Hematopoietic multipotent progenitor cell treated with erythropoietin and hydrocortisone succinate and interleukin-3 and kit ligand, for 15 days (in vitro differentiated cells): ENCODE results near the gene DYNLT4.
"Not testable (repeated sequence)": the region's sequence is repeated elsewhere in the genome, so short reads cannot be mapped to it uniquely, and the experiment has no call there.

ENCODE experiments used
- DNase-seq: peaks from one replicate; pipeline ENCODE4 v3.0.0-alpha.2; 2015; ENCODE audit warnings: low spot score

Gene DYNLT4

GRCh38 chr1:44788120-44788860 lies 18.9 kb downstream of the DYNLT4 start, which contains the start of gene BEST4:
Gene BEST4, minus strand, starts transcription at chr1:44788170. Its CDS starts 465 bp downstream, at chr1:44787705.
- peak; percentile 2 for DNase-seq

- no peak for DNase-seq
These were observed 19.6 kb downstream of the DYNLT4 start for GRCh38 chr1:44787506-44787905.

- no peak for DNase-seq
These were observed 20.2 kb downstream of the DYNLT4 start for GRCh38 chr1:44786841-44787426.

GRCh38 chr1:44786138-44786840 lies 20.9 kb downstream of the DYNLT4 start:
- peak; percentile 72 for DNase-seq

- no peak for DNase-seq
These were observed 21.5 kb downstream of the DYNLT4 start for GRCh38 chr1:44785501-44786137.

DNA sequence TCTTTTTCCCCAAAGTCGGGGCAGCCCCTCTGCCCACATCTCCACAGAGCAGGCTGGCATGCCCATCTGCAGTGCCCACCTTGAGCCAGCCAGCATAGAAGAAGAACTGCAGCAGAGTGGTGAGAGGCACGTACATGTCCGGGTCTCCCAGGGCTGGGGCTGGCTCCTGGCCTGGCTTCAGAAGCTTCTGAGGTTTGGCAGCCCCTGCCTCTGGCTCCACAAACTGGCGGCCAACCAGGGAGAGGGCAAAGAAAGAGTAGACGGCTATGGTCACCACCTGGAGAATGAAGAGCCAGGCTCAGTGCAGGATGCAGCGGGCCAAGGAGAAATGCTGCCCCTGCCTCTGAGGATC lies 22.1 kb downstream of the DYNLT4 start:
- DNase-seq: no peak

- DNase-seq: no peak
These were observed 22.8 kb downstream of the DYNLT4 start for GRCh38 chr1:44784094-44785028.

GRCh38 chr1:44783697-44784093 lies 23.5 kb downstream of the DYNLT4 start:
- no peak for DNase-seq

DNA sequence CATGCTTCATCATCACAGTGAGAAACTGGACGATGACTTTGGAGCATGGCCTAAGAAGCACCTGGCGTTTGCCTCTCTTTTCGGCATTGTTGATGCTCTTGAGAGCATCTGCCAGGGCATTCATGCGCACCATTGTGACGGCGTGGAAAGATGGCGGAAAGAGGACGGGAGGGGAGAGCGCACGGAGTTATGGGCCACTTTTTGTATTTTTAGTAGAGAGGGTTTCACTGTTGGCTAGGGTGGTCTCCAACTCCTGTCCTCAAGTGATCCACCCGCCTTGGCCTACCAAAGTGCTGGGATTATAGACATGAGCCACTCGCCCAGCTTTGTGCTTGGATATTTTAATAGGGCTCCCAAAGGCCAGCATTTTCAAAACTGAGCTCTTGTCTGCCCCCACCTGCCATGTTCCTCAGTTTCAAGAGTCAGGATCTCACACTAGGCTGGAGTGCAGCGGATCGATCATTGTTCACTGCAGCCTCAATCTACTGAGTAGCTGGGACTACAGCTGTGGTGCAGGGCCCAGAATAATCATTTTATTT lies 26.5 kb downstream of the DYNLT4 start:
- no peak for DNase-seq

- DNase-seq: no peak
These were observed 28.2 kb downstream of the DYNLT4 start for GRCh38 chr1:44778705-44779576.

DNA sequence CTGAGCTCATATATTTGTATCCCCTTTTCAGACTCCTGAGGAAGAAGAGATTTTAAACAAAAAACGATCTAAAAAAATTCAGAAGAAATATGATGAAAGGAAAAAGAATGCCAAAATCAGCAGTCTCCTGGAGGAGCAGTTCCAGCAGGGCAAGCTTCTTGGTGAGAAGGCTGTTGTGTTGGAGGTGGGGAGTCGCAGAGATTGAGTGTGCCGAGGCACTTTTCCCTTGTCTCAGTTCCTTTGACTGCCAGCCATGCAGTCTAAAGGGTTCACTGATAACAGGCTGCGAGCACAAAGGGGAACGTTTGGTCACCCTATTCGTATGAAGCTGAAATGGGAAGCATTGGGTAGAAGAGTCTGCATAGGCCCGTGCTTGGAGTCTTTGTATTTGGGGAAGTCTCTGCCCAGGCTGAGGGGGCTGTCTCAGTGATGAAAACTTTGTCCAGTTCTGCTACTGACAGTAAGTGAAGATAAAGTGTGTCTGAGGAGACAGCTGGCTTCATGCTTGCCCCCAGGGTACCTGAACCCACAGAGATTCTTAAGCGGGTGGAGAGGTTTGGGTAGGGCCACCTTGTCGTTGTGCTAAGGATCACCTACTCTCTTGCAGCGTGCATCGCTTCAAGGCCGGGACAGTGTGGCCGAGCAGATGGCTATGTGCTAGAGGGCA lies 29.0 kb downstream of the DYNLT4 start:
- DNase-seq: no peak

DNA sequence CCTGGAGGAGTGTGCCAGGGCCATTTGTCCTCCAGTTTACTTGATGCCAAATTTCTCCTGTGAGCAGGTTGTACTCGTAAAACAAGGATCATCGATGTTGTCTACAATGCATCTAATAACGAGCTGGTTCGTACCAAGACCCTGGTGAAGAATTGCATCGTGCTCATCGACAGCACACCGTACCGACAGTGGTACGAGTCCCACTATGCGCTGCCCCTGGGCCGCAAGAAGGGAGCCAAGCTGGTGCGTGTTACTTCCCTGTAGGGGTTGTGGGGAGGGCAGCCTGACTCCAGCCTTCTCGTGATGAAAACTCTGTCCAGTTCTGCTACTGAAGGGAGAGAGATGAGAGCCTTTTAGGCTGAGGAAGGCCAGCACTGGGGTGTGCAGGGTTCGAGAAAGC lies 29.6 kb downstream of the DYNLT4 start:
- no peak for DNase-seq

DNA sequence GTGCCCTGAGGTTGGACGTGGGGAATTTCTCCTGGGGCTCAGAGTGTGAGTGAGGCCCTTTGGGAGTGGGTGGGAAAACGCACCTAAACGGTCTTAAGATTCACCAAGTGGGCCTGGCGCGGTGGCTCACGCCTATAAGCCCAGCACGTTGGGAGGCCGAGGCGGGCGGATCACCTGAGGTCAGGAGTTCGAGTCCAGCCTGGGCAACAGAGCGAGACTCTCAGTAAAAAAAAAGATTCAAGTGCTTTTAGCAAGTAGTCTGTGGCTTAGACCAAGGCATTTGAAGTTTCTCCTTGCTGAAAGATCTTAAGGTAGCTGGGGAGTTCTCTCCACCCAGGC lies 30.5 kb downstream of the DYNLT4 start:
- no peak for DNase-seq

DNA sequence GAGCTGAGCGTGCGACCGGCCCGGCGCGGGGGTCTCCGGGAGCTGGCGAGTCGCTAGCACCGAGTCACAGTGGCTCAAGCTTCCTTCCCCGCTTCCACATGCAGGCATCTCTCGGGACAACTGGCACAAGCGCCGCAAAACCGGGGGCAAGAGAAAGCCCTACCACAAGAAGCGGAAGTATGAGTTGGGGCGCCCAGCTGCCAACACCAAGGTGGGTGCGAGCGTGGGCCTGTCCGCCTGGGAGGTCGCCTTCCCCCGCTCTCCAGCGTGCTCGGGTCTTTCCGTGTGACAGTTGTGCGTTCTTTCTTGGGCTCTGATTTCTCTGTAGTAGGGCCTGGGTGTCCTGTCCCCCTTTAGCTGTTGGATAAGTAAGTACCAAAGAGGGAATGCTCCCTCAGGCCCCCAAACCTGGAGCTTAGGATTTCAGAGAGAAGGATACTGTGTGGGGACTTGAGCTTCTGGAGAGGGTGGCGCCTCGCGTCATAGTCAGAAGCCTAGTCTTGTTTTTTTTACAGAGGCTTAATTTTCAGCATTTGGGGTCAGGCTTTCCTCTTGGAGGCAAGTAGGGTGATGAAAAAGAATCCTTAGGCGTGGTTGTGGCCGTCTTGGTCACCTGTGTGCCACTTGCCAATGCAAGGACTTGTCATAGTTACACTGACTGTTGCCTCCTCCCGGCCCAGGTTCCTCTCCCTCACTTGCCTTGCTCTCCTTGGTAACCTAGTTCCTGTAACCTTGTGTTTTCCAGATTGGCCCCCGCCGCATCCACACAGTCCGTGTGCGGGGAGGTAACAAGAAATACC lies 31.0 kb downstream of the DYNLT4 start:
- no peak for DNase-seq

- peak; percentile 94 for DNase-seq
These were observed 31.8 kb downstream of the DYNLT4 start, which contains the start of gene RPS8 for GRCh38 chr1:44775078-44775929. Gene RPS8, plus strand, starts transcription at chr1:44775540. Its CDS starts 57 bp downstream, at chr1:44775597.

DNA sequence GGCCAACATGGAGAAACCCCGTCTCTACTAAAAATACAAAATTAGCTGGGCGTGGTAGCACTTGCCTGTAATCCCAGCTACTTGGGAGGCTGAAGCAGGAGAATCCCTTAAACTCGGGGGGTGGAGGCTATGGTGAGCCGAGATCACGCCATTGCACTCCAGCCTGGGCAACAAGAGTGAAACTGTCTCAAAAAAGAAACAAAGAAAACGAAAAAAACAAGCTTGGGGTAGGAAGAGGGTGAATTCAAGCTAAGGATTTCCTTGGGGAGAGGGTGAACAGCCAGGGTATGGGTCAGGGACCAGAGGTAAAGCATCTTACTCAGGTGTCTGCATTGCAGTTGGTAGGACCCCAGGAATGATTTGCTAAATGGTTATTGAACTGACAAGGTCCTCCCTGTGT lies 40.7 kb downstream of the DYNLT4 start:
- DNase-seq: not testable (repeated sequence)

- no peak for DNase-seq
These were observed 46.3 kb downstream of the DYNLT4 start for GRCh38 chr1:44760876-44761275.

DNA sequence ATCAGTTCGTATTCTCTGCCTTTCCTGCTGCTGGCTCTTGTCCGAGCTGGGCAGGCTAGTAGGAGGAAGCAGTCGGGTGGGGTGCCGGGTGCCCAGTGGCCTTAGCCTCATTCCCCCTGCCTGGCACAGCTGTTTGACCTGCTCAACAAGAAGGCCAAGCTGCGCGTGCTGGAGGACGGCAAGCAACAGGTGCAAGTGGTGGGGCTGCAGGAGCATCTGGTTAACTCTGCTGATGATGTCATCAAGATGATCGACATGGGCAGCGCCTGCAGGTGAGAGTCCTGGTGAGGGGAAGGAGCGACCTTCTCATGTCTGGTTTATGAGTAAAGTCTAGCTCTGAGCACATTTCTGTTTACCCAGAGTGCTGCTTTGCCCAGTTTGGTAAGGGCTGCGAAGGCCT lies 48.1 kb downstream of the DYNLT4 start:
- DNase-seq: no peak
